ENCODE data around the gene UBP1.

DNA sequence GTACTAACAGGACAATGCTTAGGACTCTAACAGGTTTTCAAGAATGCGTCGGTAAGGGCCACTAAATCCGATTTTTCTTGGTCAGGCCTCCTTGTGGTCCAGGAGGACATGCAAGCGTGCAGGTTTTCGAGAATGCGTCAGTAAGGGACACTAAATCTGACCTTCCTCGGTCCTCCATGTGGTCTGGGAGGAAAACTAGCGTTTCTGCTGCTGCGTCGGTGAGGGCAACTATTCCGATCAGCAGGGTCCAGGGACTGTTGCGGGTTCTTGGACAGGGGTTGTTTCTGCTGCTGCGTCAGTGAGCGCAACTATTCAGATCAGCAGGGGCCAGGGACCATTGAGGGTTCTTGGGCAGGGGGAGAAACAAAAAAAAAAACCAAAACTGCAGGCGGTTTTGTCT is 7.8 kb upstream of the UBP1 start:
- TF ChIP-seq, protein P1, sequence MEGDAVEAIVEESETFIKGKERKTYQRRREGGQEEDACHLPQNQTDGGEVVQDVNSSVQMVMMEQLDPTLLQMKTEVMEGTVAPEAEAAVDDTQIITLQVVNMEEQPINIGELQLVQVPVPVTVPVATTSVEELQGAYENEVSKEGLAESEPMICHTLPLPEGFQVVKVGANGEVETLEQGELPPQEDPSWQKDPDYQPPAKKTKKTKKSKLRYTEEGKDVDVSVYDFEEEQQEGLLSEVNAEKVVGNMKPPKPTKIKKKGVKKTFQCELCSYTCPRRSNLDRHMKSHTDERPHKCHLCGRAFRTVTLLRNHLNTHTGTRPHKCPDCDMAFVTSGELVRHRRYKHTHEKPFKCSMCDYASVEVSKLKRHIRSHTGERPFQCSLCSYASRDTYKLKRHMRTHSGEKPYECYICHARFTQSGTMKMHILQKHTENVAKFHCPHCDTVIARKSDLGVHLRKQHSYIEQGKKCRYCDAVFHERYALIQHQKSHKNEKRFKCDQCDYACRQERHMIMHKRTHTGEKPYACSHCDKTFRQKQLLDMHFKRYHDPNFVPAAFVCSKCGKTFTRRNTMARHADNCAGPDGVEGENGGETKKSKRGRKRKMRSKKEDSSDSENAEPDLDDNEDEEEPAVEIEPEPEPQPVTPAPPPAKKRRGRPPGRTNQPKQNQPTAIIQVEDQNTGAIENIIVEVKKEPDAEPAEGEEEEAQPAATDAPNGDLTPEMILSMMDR (IDR thresholded peaks at IDR 0.05) = no peak
- no peak for TF ChIP-seq POLR2AphosphoS5 (IDR thresholded peaks at IDR 0.05)
